HS-27A (cell line): ENCODE results near the gene TCHH.
A peak's percentile ranks its signal among the peaks of the same experiment; 100 is the strongest.
"Not testable (repeated sequence)": the region's sequence is repeated elsewhere in the genome, so short reads cannot be mapped to it uniquely, and the experiment has no call there.

Experiments used
- DNase-seq: peaks from one replicate; pipeline ENCODE4 v3.0.0-alpha.2; 2012; ENCODE audit warnings: low read depth, missing footprints

The TCHH gene

GRCh38 chr1:152115344-152115743 lies at the start of gene TCHH:
TSS of gene TCHH (minus strand) at chr1:152115444. CDS start at chr1:152114080, 1,364 bp downstream.
- no peak for DNase-seq

- no peak for DNase-seq
Observed at GRCh38 chr1:152164517-152165136, 49.4 kb upstream of the TCHH start.

- DNase-seq = peak; percentile 68
Observed at GRCh38 chr1:152162792-152163463, 47.7 kb upstream of the TCHH start.

GRCh38 chr1:152160576-152160975 lies 45.3 kb upstream of the TCHH start:
- DNase-seq = no peak

- DNase-seq = no peak
Observed at GRCh38 chr1:152159144-152159543, 43.9 kb upstream of the TCHH start, which contains the start of gene RPTN. TSS of gene RPTN (minus strand) at chr1:152159228. CDS start at chr1:152157889, 1,339 bp downstream.

GRCh38 chr1:152153996-152154395 lies 38.8 kb upstream of the TCHH start:
- DNase-seq = no peak

GRCh38 chr1:152151646-152152045 lies 36.4 kb upstream of the TCHH start:
- no peak for DNase-seq

GRCh38 chr1:152148981-152149380 lies 33.7 kb upstream of the TCHH start:
- no peak for DNase-seq

GRCh38 chr1:152148051-152148450 lies 32.8 kb upstream of the TCHH start:
- DNase-seq = no peak

GRCh38 chr1:152145769-152146168 lies 30.5 kb upstream of the TCHH start:
- no peak for DNase-seq

GRCh38 chr1:152144674-152145183 lies 29.5 kb upstream of the TCHH start:
- not testable (repeated sequence) for DNase-seq

- DNase-seq = no peak
Observed at GRCh38 chr1:152143150-152143887, 28.1 kb upstream of the TCHH start.

GRCh38 chr1:152141971-152142584 lies 26.8 kb upstream of the TCHH start:
- peak; percentile 48 for DNase-seq

GRCh38 chr1:152137215-152137614 lies 22.0 kb upstream of the TCHH start:
- DNase-seq = no peak

GRCh38 chr1:152130186-152130585 lies 14.9 kb upstream of the TCHH start:
- DNase-seq = no peak

GRCh38 chr1:152127673-152128072 lies 12.4 kb upstream of the TCHH start:
- DNase-seq = no peak

GRCh38 chr1:152125834-152126443 lies 10.7 kb upstream of the TCHH start:
- no peak for DNase-seq

- no peak for DNase-seq
Observed at GRCh38 chr1:152118915-152119314, 3.7 kb upstream of the TCHH start.

GRCh38 chr1:152112885-152113432 lies 2.3 kb downstream of the TCHH start:
- no peak for DNase-seq

- no peak for DNase-seq
Observed at GRCh38 chr1:152112101-152112884, 3.0 kb downstream of the TCHH start.

GRCh38 chr1:152111515-152111968 lies 3.7 kb downstream of the TCHH start:
- DNase-seq = no peak
